NCI-H510A (cell line): Measurements from ENCODE around the gene CABP1.

Experiments used
- DNase-seq: peaks from one replicate; lab custom pipeline; 2025; lab: John Stamatoyannopoulos, UW

CABP1 gene

GRCh38 chr12:120631097-120631496 is 9.3 kb upstream of the CABP1 start:
- no peak for DNase-seq

- DNase-seq, result no peak
These were observed 721 bp downstream of the CABP1 start for GRCh38 chr12:120640861-120641833.

GRCh38 chr12:120642121-120642520 is 1.7 kb downstream of the CABP1 start:
- no peak for DNase-seq

- no peak for DNase-seq
These were observed 2.4 kb downstream of the CABP1 start for GRCh38 chr12:120642826-120643225.

- no peak for DNase-seq
These were observed 3.1 kb downstream of the CABP1 start for GRCh38 chr12:120643574-120643973.

- no peak for DNase-seq
These were observed 5.6 kb downstream of the CABP1 start for GRCh38 chr12:120646044-120646443.

GRCh38 chr12:120647375-120647755 is 6.9 kb downstream of the CABP1 start:
- no peak for DNase-seq

- DNase-seq, result no peak
These were observed 9.2 kb downstream of the CABP1 start for GRCh38 chr12:120649442-120650232.

- DNase-seq, result no peak
These were observed 9.8 kb downstream of the CABP1 start for GRCh38 chr12:120650233-120650690.

GRCh38 chr12:120651821-120652220 is 11.4 kb downstream of the CABP1 start:
- DNase-seq, result no peak

GRCh38 chr12:120652656-120653435 is 12.4 kb downstream of the CABP1 start:
- no peak for DNase-seq

GRCh38 chr12:120653611-120654010 is 13.2 kb downstream of the CABP1 start:
- no peak for DNase-seq

- DNase-seq, result no peak
These were observed 14.2 kb downstream of the CABP1 start for GRCh38 chr12:120654656-120655055.

GRCh38 chr12:120656008-120656407 is 15.6 kb downstream of the CABP1 start:
- DNase-seq, result no peak

GRCh38 chr12:120658286-120659150 is 18.1 kb downstream of the CABP1 start:
- no peak for DNase-seq

- DNase-seq, result no peak
These were observed 18.7 kb downstream of the CABP1 start for GRCh38 chr12:120659151-120659525.

GRCh38 chr12:120661432-120661831 is 21.0 kb downstream of the CABP1 start:
- no peak for DNase-seq

- DNase-seq, result no peak
These were observed 22.5 kb downstream of the CABP1 start for GRCh38 chr12:120662879-120663278.

- no peak for DNase-seq
These were observed 23.3 kb downstream of the CABP1 start for GRCh38 chr12:120663741-120664140.

GRCh38 chr12:120666571-120667390 is 26.4 kb downstream of the CABP1 start:
- DNase-seq, result no peak
